IMR-90 (cell line): ENCODE measurements around the gene EML6. TPM values are rescaled to one million over a fixed set of nuclear protein-coding genes. Genes with fewer than 3 reads are reported as not detected.

Experiments
- ATAC-seq: fragments of 200-7000 bp; cut with Tn5 transposase; 2 replicates; pipeline ENCODE4 v1.9.1; 2020; ENCODE audit warnings: low read depth, mild to moderate bottlenecking, moderate library complexity
- BruUV-seq: library from RNA; stranded (reverse); fragments of 400-500 nt; replicated peaks from 2 replicates; lab custom pipeline; 2021; lab: Mats Ljungman, UMichigan
- CTCF ChIA-PET: fragments of 300-600 bp; formaldehyde crosslinking; extraction: SDS; loops from one replicate; lab custom pipeline; 2021; ENCODE audit warnings: antibody characterized with exemption; lab: Yijun Ruan, JAX
- POLR2A ChIA-PET: fragments of 300-600 bp; sonication (Branson Sonifier 250); formaldehyde crosslinking; loops from one replicate; lab custom pipeline; 2022; ENCODE audit warnings: antibody characterized with exemption; ENCODE audit not compliant: unreplicated experiment; lab: Charles Lee
- DNase-seq: peaks from one replicate; pipeline ENCODE4 v3.0.0; 2013
- H2AFZ ChIP-seq: replicated peaks from 2 replicates; pipeline ENCODE3; 2013; ENCODE audit warnings: low read length, mild to moderate bottlenecking; ENCODE audit not compliant: poor library complexity
- H2AK5ac ChIP-seq: 2 replicates; pipeline ENCODE4 v1.6.1; 2013; ENCODE audit warnings: low read depth, low read length, inconsistent platforms
- H2AK9ac ChIP-seq: replicated peaks from 2 replicates; pipeline ENCODE3; 2013; ENCODE audit warnings: mild to moderate bottlenecking, low read depth, low read length, moderate library complexity; ENCODE audit not compliant: poor library complexity
- H2BK120ac ChIP-seq: 2 replicates; pipeline ENCODE4 v1.6.1; 2013; ENCODE audit warnings: low read depth, low read length, inconsistent platforms
- H2BK15ac ChIP-seq: 3 replicates; pipeline ENCODE4 v1.6.1; 2013; ENCODE audit warnings: low read depth, low read length, inconsistent platforms
- H2BK20ac ChIP-seq: 2 replicates; pipeline ENCODE4 v1.6.1; 2013; ENCODE audit warnings: low read depth, mild to moderate bottlenecking, inconsistent platforms, low read length, moderate library complexity
- H2BK5ac ChIP-seq: 2 replicates; pipeline ENCODE4 v1.6.1; 2013; ENCODE audit warnings: mild to moderate bottlenecking, low read depth, low read length, inconsistent platforms; ENCODE audit not compliant: poor library complexity, severe bottlenecking
- H3K14ac ChIP-seq: replicated peaks from 2 replicates; pipeline ENCODE4 v1.6.1; 2013; ENCODE audit warnings: low read depth, low read length, inconsistent platforms
- H3K18ac ChIP-seq: 2 replicates; pipeline ENCODE4 v1.6.1; 2013; ENCODE audit warnings: low read depth, low read length, control low read depth
- H3K23ac ChIP-seq: 2 replicates; pipeline ENCODE4 v1.6.1; 2013; ENCODE audit warnings: low read depth, low read length, inconsistent platforms
- H3K27ac ChIP-seq: 2 replicates; pipeline ENCODE4 v1.5.1; 2013; ENCODE audit warnings: mild to moderate bottlenecking, control low read depth, low read length; ENCODE audit not compliant: insufficient read depth
- H3K27me3 ChIP-seq: 2 replicates; pipeline ENCODE4 v1.6.1; 2013; ENCODE audit warnings: low read length; ENCODE audit not compliant: control insufficient read depth, insufficient read depth
- H3K36me3 ChIP-seq: 2 replicates; pipeline ENCODE4 v1.6.1; 2013; ENCODE audit warnings: low read length, mixed read lengths; ENCODE audit not compliant: control insufficient read depth, insufficient read depth
- H3K4ac ChIP-seq: 2 replicates; pipeline ENCODE4 v1.6.1; 2013; ENCODE audit warnings: low read depth, low read length, inconsistent platforms
- H3K4me1 ChIP-seq: 2 replicates; pipeline ENCODE4 v1.6.1; 2013; ENCODE audit warnings: low read length, mixed read lengths; ENCODE audit not compliant: control insufficient read depth, insufficient read depth
- H3K4me2 ChIP-seq: 2 replicates; pipeline ENCODE4 v1.6.1; 2013; ENCODE audit warnings: low read depth, mild to moderate bottlenecking, control low read depth, low read length, moderate library complexity
- H3K4me3 ChIP-seq: 2 replicates; pipeline ENCODE4 v1.5.1; 2013; ENCODE audit warnings: low read depth, mild to moderate bottlenecking, control low read depth, low read length, moderate library complexity; ENCODE audit not compliant: insufficient read depth
- H3K56ac ChIP-seq: 2 replicates; pipeline ENCODE4 v1.6.1; 2013; ENCODE audit warnings: low read length, inconsistent platforms; ENCODE audit not compliant: insufficient read depth; ENCODE audit errors: extremely low read depth
- H3K79me1 ChIP-seq, 2 experiments: 2 replicates each; pipeline ENCODE4 v1.6.1; 2013; ENCODE audit warnings: low read length in 2 of 2, inconsistent platforms in 1 of 2, low read depth in 1 of 2
- H3K9ac ChIP-seq: 2 replicates; pipeline ENCODE4 v1.6.1; 2013; ENCODE audit warnings: low read depth, low read length, control low read depth
- H3K9me1 ChIP-seq: 2 replicates; pipeline ENCODE4 v1.6.1; 2013; ENCODE audit warnings: low read length, inconsistent platforms; ENCODE audit not compliant: insufficient read depth
- H3K9me3 ChIP-seq: 2 replicates; pipeline ENCODE4 v1.6.1; 2013; ENCODE audit warnings: low read length; ENCODE audit not compliant: control insufficient read depth, insufficient read depth
- H4K20me1 ChIP-seq: 2 replicates; pipeline ENCODE4 v1.6.1; 2013; ENCODE audit warnings: low read length, inconsistent platforms; ENCODE audit not compliant: insufficient read depth
- H4K5ac ChIP-seq: 2 replicates; pipeline ENCODE4 v1.6.1; 2013; ENCODE audit warnings: mild to moderate bottlenecking, low read depth, low read length, control low read depth
- H4K8ac ChIP-seq, 2 experiments: 2 replicates each; pipeline ENCODE4 v1.6.1; 2013; ENCODE audit warnings: low read depth in 2 of 2, low read length in 2 of 2, control low read depth in 1 of 2, inconsistent platforms in 1 of 2
- H4K91ac ChIP-seq: 2 replicates; pipeline ENCODE4 v1.6.1; 2013; ENCODE audit warnings: low read depth, low read length, inconsistent platforms; ENCODE audit not compliant: insufficient read depth
- BHLHE40 ChIP-seq: fragments of 150-350 bp; IDR thresholded peaks from 2 replicates; pipeline ENCODE4 v1.6.1; 2016; ENCODE audit warnings: mild to moderate bottlenecking, low read depth, low read length
- CEBPB ChIP-seq: IDR thresholded peaks from 2 replicates; pipeline ENCODE4 v1.6.1; 2012; ENCODE audit warnings: low read depth, low read length, improper control_type of control experiment
- CHD1 ChIP-seq: IDR thresholded peaks from 2 replicates; pipeline ENCODE4 v1.6.1; 2012; ENCODE audit warnings: low read depth, low read length, improper control_type of control experiment
- CTCF ChIP-seq: conservative IDR thresholded peaks from 2 replicates; pipeline ENCODE4 v1.5.1; 2012; ENCODE audit warnings: mild to moderate bottlenecking, low read depth, low read length, improper control_type of control experiment
- ELK1 ChIP-seq: fragments of 150-350 bp; IDR thresholded peaks from 2 replicates; pipeline ENCODE4 v1.6.1; 2016; ENCODE audit warnings: low read depth, mild to moderate bottlenecking, low read length, moderate library complexity, borderline replicate concordance
- FOS ChIP-seq: fragments of 150-350 bp; IDR thresholded peaks from 2 replicates; pipeline ENCODE4 v1.6.1; 2016; ENCODE audit warnings: low read depth, low read length
- MAFK ChIP-seq: IDR thresholded peaks from 2 replicates; pipeline ENCODE4 v1.6.1; 2012; ENCODE audit warnings: low read depth, low read length, improper control_type of control experiment
- MAZ ChIP-seq: IDR thresholded peaks from 2 replicates; pipeline ENCODE4 v1.6.1; 2012; ENCODE audit warnings: low read depth, mild to moderate bottlenecking, low read length, improper control_type of control experiment, moderate library complexity, borderline replicate concordance
- MXI1 ChIP-seq: IDR thresholded peaks from 2 replicates; pipeline ENCODE4 v1.6.1; 2012; ENCODE audit warnings: low read depth, mild to moderate bottlenecking, low read length, moderate library complexity, borderline replicate concordance
- NFE2L2 ChIP-seq: fragments of 150-350 bp; IDR thresholded peaks from 2 replicates; pipeline ENCODE4 v1.6.1; 2016; ENCODE audit warnings: low read depth, mild to moderate bottlenecking, low read length
- POLR2A ChIP-seq: IDR thresholded peaks from 2 replicates; pipeline ENCODE4 v1.6.1; 2012; ENCODE audit warnings: mild to moderate bottlenecking, low read depth, low read length
- RAD21 ChIP-seq: IDR thresholded peaks from 2 replicates; pipeline ENCODE4 v1.6.1; 2012; ENCODE audit warnings: low read length, improper control_type of control experiment
- RCOR1 ChIP-seq: IDR thresholded peaks from 2 replicates; pipeline ENCODE4 v1.6.1; 2012; ENCODE audit warnings: mild to moderate bottlenecking, low read length, improper control_type of control experiment; ENCODE audit not compliant: insufficient replicate concordance
- RFX5 ChIP-seq: IDR thresholded peaks from 2 replicates; pipeline ENCODE4 v1.8.0; 2012; ENCODE audit warnings: low read depth, mild to moderate bottlenecking, low read length, moderate library complexity
- SMC3 ChIP-seq: fragments of 150-350 bp; IDR thresholded peaks from 2 replicates; pipeline ENCODE4 v1.6.1; 2016; ENCODE audit warnings: low read depth, mild to moderate bottlenecking, antibody characterized with exemption, low read length, moderate library complexity
- WGBS, 2 experiments: methylation state at CpG; one replicate each; pipeline versions ENCODE4 v1.1.5 to v1.1.7; 2013; ENCODE audit warnings: missing lambda C conversion rate in 2 of 2; ENCODE audit not compliant: insufficient read length in 1 of 2; ENCODE audit errors: extremely low coverage in 2 of 2; 5-methylcytosine and 5-hydroxymethylcytosine counted together
- dilution Hi-C: fragments of 300-500 bp; cut with HindIII; formaldehyde crosslinking; loops from one replicate; pipeline ENCODE4 v1.14.3; 2018; ENCODE audit warnings: low sequenced_read_pairs; ENCODE audit not compliant: unreplicated experiment
- in situ Hi-C: fragments of 300-500 bp; cut with MboI; formaldehyde crosslinking; loops from 3 replicates; pipeline ENCODE4 v1.14.3; 2019; ENCODE audit warnings: low sequenced_read_pairs, inconsistent platforms, mixed read lengths
- intact Hi-C: fragments of 100-400 bp; cut with micrococcal nuclease; formaldehyde crosslinking; loops from 2 replicates; pipeline ENCODE4 v1.10.0; 2022
- polyA plus RNA-seq, 3 experiments: library from polyadenylated mRNA; depleted of rRNA; stranded (reverse); fragments of >200 nt; gene quantifications; 2 replicates each; pipeline ENCODE4 v1.2.3, GENCODE V29; 2012; ENCODE audit warnings: low replicate concordance in 1 of 3
- total RNA-seq: library from RNA; depleted of rRNA; stranded (reverse); fragments of >200 nt; gene quantifications from 2 replicates; pipeline ENCODE4 v1.2.3, GENCODE V29; 2012

EML6 gene
- total and polyA plus RNA-seq, 2 of the 4 experiments (the other 2 are of a cell fraction): 0.18 to 0.19 TPM

DNA sequence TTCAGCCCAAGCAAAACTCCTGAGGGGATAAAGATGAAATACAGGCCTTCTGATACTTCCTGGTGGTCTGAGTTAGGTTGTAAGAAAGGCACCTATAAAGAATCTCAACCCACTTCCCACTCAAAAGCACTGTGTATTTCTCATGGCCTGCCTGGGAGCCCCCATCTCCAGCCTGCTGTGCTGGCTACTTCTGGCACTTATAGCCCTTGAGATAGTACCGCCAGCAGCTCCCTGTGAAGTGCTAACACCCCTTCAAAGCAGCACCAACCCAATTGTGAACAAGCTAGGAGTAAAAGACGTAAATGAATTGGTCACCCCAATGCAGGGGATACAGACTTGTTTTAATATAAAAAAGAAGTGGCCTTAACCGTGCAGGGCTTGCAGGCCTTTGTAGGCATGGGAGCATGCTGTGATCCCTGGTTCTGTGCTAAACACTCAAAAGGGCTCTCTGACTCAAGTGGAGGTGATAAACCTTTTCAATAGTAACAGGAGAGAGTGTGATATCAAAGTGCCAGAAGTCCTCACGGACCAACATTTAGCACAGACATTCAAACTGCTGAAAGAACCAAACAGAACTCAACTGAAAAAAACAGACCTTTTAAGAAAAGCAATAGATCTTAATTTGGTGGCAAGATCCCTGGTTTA is 246.0 kb downstream of the EML6 start (continued):
- no peak for TF ChIP-seq RFX5

DNA sequence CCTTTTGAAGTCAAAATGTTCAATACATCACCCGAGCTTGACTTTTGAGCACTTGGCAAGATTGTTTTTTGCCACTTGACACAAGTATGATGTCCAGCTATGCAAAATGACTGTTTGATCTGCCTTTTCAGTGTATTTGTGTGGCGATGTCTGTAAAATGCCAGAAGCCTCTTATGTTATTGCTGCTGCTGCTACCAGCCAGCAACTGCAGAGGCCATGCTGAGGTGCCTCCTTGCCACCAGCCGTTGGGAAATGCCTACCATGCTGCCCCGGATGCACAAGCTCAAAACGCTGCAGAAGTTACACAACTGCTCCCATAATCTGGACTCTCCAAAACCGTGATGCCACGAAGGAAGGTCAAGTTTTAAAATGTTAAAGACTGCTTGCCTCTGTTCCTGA is 246.5 kb downstream of the EML6 start:
- Histone ChIP-seq H4K91ac (no peak overlapping the region), H2BK20ac (no peak overlapping the region), H3K27ac (no peak overlapping the region), H4K8ac (no peak overlapping the region), H3K79me1 (peaks cover 47 to 86% of the 10 kb centered on the region in 2 experiments), H3K4me1 (peaks cover 6% of the 10 kb centered on the region; the same call in 1 of the 2 replicates), H3K56ac (no peak overlapping the region), H2AK9ac (no peak overlapping the region), H2AK5ac (no peak overlapping the region), H3K9ac (no peak overlapping the region), H3K4ac (no peak overlapping the region), H4K5ac (no peak overlapping the region), H2BK15ac (no peak overlapping the region), H3K36me3 (peaks cover 34% of the 10 kb centered on the region), H2BK120ac (no peak overlapping the region), H3K4me2 (no peak overlapping the region), H2BK5ac (no peak overlapping the region), H4K20me1 (peaks cover 87% of the 10 kb centered on the region), H3K23ac (no peak overlapping the region), H3K18ac (no peak overlapping the region), H3K9me3 (no peaks in the 10 kb centered on the region), H3K4me3 (no peak overlapping the region), H3K14ac (no peak overlapping the region), H3K27me3 (no peaks in the 10 kb centered on the region), H3K9me1 (peaks cover 42% of the 10 kb centered on the region), H2AFZ (no peak overlapping the region)
- dilution Hi-C loops: no loop called here
- in situ Hi-C loops: no loop called here
- DNase-seq (no peak), ATAC-seq (no peak)
- intact Hi-C loops: no loop called here
- ChIA-PET CTCF (interaction anchor here (1.1 to 1.2 kb wide), 2 partner anchors 70 to 205 kb away, joined by 3 read pairs; no protein-coding TSS in a partner anchor), POLR2A (no interaction called here)
- BruUV-seq: no TSS peak
- WGBS, 2 experiments: 95% methylated on average over 4 of the region's 7 CpGs; no CpG with 5 or more reads in 1 of the 2 experiments
- TF ChIP-seq MAFK: no peak
- no peak for TF ChIP-seq CEBPB
- TF ChIP-seq MXI1: no peak
- no peak for TF ChIP-seq FOS
- no peak for TF ChIP-seq RFX5
- no peak for TF ChIP-seq ELK1
- no peak for TF ChIP-seq CHD1
- TF ChIP-seq BHLHE40: no peak
- no peak for TF ChIP-seq RCOR1
- TF ChIP-seq POLR2A: no peak
- TF ChIP-seq MAZ: no peak
- TF ChIP-seq NFE2L2: no peak
- TF ChIP-seq RAD21: no peak
- no peak for TF ChIP-seq CTCF
- TF ChIP-seq SMC3: no peak
